Ovary (tissue), 9 donors: ENCODE results near the gene RAF1. TPM values are rescaled to one million over a fixed set of nuclear protein-coding genes. Genes with fewer than 3 reads are reported as not detected.

ENCODE experiments used
- DNase-seq, 5 donors: peaks; one replicate each; pipeline ENCODE4 v3.0.0-alpha.2; 2019 to 2020
- H3K27ac ChIP-seq, 2 donors: fragments of 200-600 bp; one replicate each; pipeline versions ENCODE4 v1.5.1 to v1.8.0; 2019 to 2022
- H3K27me3 ChIP-seq: fragments of 200-600 bp; one replicate; pipeline ENCODE4 v1.8.0; 2022
- H3K36me3 ChIP-seq: fragments of 200-600 bp; sonication (generic); one replicate; pipeline ENCODE4 v1.5.1; 2019
- H3K4me1 ChIP-seq: one replicate; pipeline ENCODE4 v1.8.1; 2013; ENCODE audit warnings: mild to moderate bottlenecking, moderate library complexity; ENCODE audit not compliant: insufficient read depth
- H3K4me3 ChIP-seq: fragments of 200-600 bp; sonication (generic); one replicate; pipeline ENCODE4 v1.5.1; 2017
- H3K9me3 ChIP-seq, 2 donors: fragments of 200-600 bp in 1 of 2; sonication (generic) in 1 of 2; one replicate each; pipeline versions ENCODE4 v1.5.1 to v1.8.1; 2013 to 2019; ENCODE audit warnings: mild to moderate bottlenecking in 1 of 2, moderate library complexity in 1 of 2
- EP300 ChIP-seq: sonication (generic); formaldehyde crosslinking; IDR thresholded peaks from one replicate; pipeline ENCODE4 v1.6.1; 2017; ENCODE audit warnings: antibody characterized with exemption
- POLR2A ChIP-seq: fragments of 450-650 bp; IDR thresholded peaks from one replicate; pipeline ENCODE4 v1.6.1; 2017; ENCODE audit warnings: antibody characterized with exemption, mild to moderate bottlenecking, moderate library complexity
- WGBS, 3 donors: extraction: QIAGEN DNeasy Blood & Tissue Kit in 1 of 3; methylation state at CpG; one replicate each; pipeline versions ENCODE4 v1.1.5 to v1.1.7; 2013 to 2017; 5-methylcytosine and 5-hydroxymethylcytosine counted together
- intact Hi-C, 4 donors: fragments of 100-400 bp; cut with DNase I; formaldehyde crosslinking; loops; one replicate each; pipeline versions ENCODE4 v1.11.0 to v1.15.1; 2022 to 2023
- polyA plus RNA-seq, 2 donors: library from polyadenylated mRNA; stranded (reverse); fragments of 200-250 nt in 1 of 2; fragments of 350-450 nt in 1 of 2; fragmentation: Illumina TruSeq in 1 of 2; extraction: RNeasy Lipid Tissue Mini Kit (QIAGEN cat#74804) in 1 of 2; gene quantifications; one replicate each; pipeline ENCODE4 v1.2.3, GENCODE V29; 2013 to 2014
- total RNA-seq, 7 donors: library from RNA; depleted of rRNA in 2 of 7; stranded (reverse); fragments of >200 nt in 2 of 7; fragmentation: NEBNext Ultra II Directional in 3 of 7; extraction: Animal tissue kit (Norgen Biotek cat#: 25700) in 3 of 7; gene quantifications; one replicate each; pipeline versions ENCODE4 v1.1.0 to v1.2.4, GENCODE V29; 2016 to 2023
- TF ChIP-seq, protein P1 (sequence below), 3 donors: fragments of 450-650 bp in 2 of 3; fragments of 200-600 bp in 1 of 3; IDR thresholded peaks; one replicate each; pipeline versions ENCODE4 v1.5.1 to v1.8.0; 2016 to 2022; ENCODE audit warnings: antibody characterized with exemption in 3 of 3, mild to moderate bottlenecking in 1 of 3
- donor health status: DM: no; HTN: no; CAD: no; lungs with moderate emphysema.
- donor health status: DM: no; HTN: no; CAD: no.
- donor health status: Bipolar disorder and iron deficiency.
- donor health status: DM: yes; HTN: yes; CAD: no.
- donor health status: DM: no; HTN: no; CAD: no.
- donor health status: DM: yes; HTN: yes; CAD: no.

RAF1 gene
- total and polyA plus RNA-seq, 9 donors = 62.1 to 106 (median 78.8) TPM

DNA sequence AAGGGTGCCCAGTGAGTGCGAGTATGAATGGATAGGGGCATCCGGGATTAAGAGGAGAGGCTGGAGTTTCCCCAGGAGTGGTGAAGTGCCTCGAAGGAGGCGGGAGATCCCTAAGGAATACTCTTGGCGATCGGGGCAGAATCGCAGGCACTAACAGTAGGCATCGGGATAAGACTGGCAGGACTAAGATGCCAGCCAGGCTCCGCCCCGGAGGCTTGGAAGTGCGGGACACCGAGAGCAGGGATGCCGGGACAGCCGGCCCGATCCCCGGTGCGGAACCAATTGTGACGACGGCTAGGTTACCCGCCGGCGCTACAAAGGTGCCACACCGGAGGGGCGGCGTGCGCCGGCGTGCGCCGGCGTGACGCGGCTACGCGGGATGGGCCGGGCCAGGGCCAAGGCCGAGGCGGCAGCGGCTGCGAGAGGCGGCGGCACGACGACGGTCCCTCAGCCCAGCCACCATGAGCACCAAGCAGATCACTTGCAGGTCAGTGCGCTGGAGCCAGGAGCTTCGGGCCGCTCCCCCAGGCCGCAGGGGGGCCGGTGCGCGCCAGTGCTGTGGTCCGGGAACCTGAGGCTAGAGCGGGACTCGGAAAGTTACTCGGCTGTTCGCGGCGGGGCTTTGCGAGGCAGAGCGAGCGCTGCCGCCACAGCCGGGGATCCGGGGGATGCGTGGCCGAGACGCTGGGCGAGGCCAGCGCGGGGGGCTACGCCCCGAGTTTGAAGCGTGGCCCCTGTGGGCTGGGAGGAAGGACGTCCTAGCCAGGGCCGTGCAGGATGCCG lies 107.0 kb downstream of the RAF1 start, which contains the start of gene MKRN2:
MKRN2 (plus strand) TSS at position 398 of the 783 bp plus-strand sequence; CDS start at position 462, 64 bp downstream.
- H3K27ac ChIP-seq = peak within 1 kb of the TSS; percentile 78 to 88
- TF ChIP-seq, protein P1, sequence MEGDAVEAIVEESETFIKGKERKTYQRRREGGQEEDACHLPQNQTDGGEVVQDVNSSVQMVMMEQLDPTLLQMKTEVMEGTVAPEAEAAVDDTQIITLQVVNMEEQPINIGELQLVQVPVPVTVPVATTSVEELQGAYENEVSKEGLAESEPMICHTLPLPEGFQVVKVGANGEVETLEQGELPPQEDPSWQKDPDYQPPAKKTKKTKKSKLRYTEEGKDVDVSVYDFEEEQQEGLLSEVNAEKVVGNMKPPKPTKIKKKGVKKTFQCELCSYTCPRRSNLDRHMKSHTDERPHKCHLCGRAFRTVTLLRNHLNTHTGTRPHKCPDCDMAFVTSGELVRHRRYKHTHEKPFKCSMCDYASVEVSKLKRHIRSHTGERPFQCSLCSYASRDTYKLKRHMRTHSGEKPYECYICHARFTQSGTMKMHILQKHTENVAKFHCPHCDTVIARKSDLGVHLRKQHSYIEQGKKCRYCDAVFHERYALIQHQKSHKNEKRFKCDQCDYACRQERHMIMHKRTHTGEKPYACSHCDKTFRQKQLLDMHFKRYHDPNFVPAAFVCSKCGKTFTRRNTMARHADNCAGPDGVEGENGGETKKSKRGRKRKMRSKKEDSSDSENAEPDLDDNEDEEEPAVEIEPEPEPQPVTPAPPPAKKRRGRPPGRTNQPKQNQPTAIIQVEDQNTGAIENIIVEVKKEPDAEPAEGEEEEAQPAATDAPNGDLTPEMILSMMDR (IDR thresholded peaks at IDR 0.05) = peak in 1 of 3 donors; percentile 17
- TF ChIP-seq POLR2A = peak; percentile 96
- TF ChIP-seq EP300 = no peak
- H3K4me3 ChIP-seq = peak within 1 kb of the TSS; percentile 95
- no peaks in the 10 kb centered on the region for H3K36me3 ChIP-seq
- intact Hi-C loops = loop anchor here in 1 of 4 donors (5.0 kb wide), 1 partner anchor 105 kb away; the partner anchor contains the start of gene RAF1
- no peaks in the 10 kb centered on the region for H3K9me3 ChIP-seq
- WGBS, 3 donors = 0% methylated on average over 62 to 77 of the region's 77 CpGs
- DNase-seq = peak; percentile 80 to 92 (median 86)
- no peaks in the 10 kb centered on the region for H3K27me3 ChIP-seq
- H3K4me1 ChIP-seq = peaks cover 7% of the 10 kb centered on the region

DNA sequence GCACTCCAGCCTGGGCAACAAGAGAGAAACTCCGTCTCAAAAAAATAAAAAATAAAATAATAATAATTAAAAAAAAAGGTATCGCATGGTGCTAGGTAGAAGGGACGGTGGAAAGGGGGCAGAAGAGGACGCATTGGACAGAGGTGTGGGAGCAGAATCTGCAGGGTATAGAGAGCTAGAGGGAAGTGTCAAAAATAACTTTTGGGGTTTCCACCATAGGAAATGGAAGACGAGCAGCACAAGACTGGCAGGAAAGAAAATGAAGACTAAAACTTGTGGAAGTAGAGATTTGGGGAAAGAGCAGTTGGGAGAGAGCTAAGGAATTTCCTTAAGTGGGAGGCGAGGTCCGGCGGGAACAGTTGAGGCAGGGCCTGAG lies 107.6 kb downstream of the RAF1 start:
- peak overlapping the region; percentile 4 to 88 for H3K27ac ChIP-seq
- 1 to 2% (median 2%) methylated on average over 8 of the region's 8 CpGs for WGBS, 3 donors
- H3K4me3 ChIP-seq = peak overlapping the region; percentile 95
- TF ChIP-seq EP300 (no peak), POLR2A (no peak)
- TF ChIP-seq, protein P1 (IDR thresholded peaks at IDR 0.05) = no peak
- H3K36me3 ChIP-seq = no peaks in the 10 kb centered on the region
- no peak for DNase-seq
- no peaks in the 10 kb centered on the region for H3K27me3 ChIP-seq
- no peaks in the 10 kb centered on the region for H3K9me3 ChIP-seq
- intact Hi-C loops = loop anchor here in 1 of 4 donors (5.0 kb wide), 1 partner anchor 106 kb away; the partner anchor contains the start of gene RAF1
- H3K4me1 ChIP-seq = peaks cover 7% of the 10 kb centered on the region

DNA sequence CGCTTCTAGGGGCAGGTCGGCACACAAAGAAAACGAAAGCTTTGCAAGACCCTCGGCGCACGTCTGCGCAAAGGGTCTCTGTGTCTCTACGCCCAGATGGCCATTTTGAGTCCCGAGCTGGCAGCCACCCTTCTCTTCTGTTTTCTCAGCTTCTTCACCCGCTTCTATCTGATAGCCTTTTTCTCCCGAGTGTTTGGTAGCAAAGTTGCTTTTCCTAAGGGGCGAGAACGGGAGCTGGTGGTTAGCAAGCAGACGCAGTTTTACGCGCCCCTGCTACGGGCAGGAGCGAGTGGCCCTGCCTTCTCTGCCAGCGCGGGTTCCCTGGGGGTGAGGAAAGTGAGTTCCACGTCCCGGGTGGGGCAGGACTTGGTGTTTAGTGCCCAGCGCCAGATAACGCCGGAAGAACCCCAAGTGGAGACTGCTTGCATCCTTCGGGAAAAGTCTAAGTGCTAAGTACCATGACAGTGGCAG lies 110.0 kb downstream of the RAF1 start:
- Histone ChIP-seq H3K27me3 (no peaks in the 10 kb centered on the region), H3K9me3 (no peaks in the 10 kb centered on the region), H3K4me1 (peaks cover 6% of the 10 kb centered on the region), H3K4me3 (peak overlapping the region; percentile 34), H3K27ac (no peak overlapping the region), H3K36me3 (no peaks in the 10 kb centered on the region)
- peak in 4 of 5 donors; percentile 15 to 46 (median 24) for DNase-seq
- intact Hi-C loops = no loop called here
- 6 to 12% (median 7%) methylated on average over 26 of the region's 26 CpGs for WGBS, 3 donors
- no peak for TF ChIP-seq POLR2A
- TF ChIP-seq, protein P1 (IDR thresholded peaks at IDR 0.05) = no peak
- no peak for TF ChIP-seq EP300

DNA sequence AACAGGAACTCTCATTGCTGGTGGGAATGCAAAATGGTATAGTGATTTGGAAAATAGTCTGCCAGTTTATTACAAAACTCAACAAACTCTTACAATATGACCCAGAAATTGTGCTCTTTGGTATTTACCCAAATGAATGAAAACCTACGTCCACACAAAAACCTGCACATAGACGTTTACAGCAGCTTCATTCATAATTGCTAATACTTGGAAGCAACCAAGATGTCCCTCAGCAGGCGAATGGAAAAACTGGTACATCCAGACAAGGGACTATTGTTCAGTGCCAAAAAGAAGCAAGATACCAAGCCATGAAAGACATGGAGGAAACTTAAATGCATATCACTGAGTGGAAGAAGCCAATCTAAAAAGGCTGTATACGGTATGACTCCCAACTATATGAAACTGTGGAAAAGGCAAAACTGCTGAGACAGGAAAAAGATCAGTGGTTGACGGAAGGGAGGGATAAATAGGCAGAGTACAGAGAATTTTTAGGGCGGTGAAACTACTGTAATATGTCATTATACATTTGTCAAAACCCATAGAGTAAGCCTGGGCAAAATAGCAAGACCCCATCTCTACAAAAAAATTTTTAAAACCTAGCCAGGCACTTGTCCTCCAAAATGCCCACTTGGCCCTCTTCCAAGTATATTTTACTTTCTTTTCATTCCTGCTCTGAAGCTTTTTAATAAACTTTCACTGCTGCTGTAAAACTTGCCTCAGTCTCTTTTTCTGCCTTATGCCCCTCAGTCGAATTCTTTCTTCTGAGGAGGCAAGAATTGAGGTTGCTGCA lies 113.8 kb downstream of the RAF1 start:
- Histone ChIP-seq H3K4me3 (no peak overlapping the region), H3K9me3 (no peaks in the 10 kb centered on the region), H3K27me3 (no peaks in the 10 kb centered on the region), H3K4me1 (peaks cover 1% of the 10 kb centered on the region), H3K36me3 (no peaks in the 10 kb centered on the region), H3K27ac (no peak overlapping the region)
- intact Hi-C loops = no loop called here
- TF ChIP-seq POLR2A = no peak
- TF ChIP-seq, protein P1 (IDR thresholded peaks at IDR 0.05) = no peak
- no peak for TF ChIP-seq EP300
- WGBS, 3 donors = 64 to 78% (median 71%) methylated on average over 7 of the region's 7 CpGs
- DNase-seq = no peak
